Kidney tubule cell (primary cell): ENCODE measurements around the gene SIGLEC1.

Source experiments
- DNase-seq: peaks from one replicate; pipeline ENCODE4 v3.0.0-alpha.2; 2018; ENCODE audit warnings: low spot score

SIGLEC1 gene

DNA sequence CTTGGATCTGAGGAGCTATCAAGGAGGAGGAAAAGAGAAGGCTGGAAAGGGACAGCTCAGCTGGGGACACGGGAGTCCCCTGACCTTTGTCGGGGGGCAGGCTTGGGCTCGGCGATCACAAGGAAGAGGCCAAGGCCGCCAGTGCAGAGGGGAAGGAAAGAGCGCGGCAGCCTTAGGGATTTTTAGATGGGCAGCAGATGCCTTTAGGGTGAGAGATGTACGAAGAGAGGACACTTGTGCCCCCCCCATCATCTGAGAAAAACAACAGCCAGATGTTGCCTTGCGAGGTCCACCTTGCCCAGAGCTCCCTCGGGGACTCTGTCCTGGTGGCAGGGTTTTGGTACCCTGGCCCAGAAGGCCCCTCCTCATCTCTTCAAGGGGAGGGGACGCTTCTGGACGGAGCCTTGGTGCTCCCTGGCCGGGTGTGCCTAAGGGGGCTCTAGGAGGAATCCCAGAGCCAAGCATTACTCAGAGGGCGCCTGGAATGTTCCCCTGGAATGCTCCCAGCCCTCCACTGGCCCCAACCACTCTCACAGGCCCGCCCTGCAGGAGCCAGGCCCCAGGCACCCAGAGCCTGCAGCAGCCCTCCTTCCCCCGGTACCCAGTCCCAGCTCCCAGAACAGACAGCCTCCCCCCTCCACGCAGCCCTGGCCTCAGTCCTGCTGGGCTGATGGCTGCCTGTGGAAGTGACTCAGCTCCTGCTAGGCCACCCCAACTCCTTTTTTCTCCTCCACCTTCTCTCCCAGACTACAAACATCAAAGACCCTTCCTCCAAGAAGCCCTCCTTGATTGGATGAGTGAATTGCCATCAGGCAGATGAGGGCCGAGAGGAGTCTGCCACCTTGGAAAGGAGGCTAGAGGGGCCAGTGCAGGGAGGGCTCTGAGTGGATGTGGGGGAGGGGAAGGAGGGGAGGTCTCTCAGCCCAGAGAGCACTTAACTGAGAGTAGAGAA lies 32.4 kb downstream of the SIGLEC1 start:
- DNase-seq, result no peak

DNA sequence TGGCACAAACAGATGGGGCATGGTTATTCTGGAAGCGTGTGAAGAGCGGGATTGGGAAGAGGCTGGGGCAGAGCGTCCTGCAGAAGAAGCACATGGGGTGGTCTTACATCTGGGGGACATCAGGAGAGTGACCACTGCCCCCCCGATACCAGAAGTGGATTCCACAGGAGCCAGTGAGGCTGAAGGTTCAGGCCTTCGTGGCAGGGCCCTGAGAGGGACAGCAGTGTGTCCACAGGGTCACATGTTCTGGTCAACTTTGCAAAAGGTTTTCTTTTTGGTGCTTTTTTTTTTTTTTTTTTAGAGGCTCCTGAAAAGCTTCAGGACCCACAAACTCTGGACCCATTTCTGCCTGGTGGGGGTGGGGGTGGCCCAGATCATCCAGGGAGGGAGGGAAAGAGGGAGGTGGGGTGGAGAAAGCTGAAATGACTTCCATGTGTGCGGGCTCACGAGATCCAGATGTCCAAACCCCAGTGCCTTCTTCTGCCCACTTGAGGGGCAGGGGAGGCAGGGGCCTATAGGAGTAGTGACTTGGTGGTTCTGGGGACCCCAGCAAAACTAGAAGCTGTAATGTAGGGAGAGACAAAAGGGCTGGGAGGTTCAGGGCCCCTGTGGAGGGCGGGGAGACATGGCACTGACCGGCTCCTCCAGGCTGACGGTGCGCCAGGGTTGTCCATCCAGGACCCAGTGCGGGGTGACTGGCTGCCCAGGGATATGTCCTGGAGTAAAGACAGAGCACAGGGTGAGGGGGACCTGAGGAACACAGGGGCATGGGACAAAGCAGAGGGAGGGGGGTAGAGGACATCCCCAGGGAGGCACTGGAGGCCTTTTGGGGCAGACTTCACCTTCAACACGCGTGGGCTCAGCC lies 33.3 kb downstream of the SIGLEC1 start:
- no peak for DNase-seq

DNA sequence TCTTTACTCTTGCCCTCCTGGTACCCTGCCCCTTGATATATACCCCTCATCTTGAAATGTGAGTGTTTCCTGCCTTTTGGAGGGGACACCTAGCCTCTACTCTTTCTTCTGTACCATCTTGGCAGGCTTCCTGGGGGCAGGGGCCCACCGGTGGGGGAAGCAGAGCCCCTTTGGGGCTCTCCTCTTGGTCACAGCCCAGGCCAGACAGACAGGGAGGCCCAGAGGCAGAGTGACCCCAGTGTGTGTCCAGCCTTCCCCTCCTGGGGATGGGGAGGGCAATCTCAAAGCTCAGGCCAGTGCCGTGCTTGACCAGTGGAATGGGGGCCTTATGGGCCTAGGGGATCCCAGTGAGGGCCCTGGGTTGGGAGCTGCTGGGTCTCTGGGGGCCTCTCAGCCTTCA lies 34.2 kb downstream of the SIGLEC1 start:
- no peak for DNase-seq

DNA sequence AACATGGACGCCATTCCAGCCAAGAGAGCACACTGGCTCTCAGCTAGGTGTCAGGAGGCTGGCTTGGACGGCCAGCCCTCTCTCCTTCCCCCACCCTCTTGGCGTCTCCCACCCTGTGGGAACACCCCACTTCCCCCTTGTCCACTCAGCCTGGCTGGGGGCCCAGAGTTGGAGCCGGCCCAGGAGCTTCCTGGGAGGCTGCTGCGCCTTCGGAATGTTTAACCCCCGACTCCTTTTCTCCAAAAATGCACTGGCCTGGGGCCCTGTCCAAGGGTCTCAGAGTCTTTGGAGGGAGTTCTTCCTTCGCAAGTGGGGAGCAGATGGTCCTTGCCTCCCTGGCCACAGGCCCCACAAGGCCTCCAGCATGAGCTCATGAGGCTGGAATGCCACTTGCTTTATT lies 34.7 kb downstream of the SIGLEC1 start:
- DNase-seq, result no peak

DNA sequence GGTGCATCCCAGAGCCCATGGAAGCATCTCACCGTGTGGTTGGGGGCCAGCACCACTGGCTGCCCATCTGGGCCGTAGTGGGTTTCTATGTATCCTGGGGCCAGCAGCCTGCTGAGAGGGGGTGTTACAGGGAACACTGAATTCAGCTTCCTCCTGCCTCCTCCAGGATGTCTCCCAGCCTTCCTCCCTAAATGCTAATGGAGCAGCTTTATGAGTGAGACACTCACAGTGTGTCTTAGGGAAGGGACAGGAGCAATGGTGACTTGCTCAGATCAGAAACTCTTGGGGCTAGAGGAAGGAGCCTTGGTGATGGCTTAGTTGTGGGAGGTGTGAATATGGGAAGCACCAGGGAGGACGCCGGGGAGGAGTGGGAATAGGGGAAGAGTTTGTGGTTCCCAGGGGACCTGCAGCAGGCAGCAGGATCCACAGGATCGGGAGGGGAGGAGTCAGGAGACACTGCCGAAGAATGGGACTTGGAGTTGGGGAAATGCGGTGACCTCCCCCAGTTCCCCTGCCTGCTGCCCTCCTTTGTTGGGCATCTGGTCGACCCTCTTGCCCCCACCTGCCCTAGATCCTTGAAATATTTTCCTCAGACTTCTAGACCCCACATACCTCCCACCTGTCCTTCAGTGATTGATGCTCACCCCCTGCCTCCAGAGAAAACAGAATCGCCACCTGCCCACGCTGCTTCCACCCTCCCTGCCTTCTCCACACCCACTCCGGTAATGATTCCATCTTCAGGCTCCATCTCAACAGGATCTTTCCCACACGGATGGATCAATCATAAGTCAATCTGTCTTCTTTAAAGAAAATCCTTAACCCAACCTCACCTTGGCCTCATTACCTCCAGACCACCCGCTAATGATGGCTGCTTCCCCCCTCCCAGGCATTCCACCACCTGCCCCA lies 37.2 kb downstream of the SIGLEC1 start:
- no peak for DNase-seq

DNA sequence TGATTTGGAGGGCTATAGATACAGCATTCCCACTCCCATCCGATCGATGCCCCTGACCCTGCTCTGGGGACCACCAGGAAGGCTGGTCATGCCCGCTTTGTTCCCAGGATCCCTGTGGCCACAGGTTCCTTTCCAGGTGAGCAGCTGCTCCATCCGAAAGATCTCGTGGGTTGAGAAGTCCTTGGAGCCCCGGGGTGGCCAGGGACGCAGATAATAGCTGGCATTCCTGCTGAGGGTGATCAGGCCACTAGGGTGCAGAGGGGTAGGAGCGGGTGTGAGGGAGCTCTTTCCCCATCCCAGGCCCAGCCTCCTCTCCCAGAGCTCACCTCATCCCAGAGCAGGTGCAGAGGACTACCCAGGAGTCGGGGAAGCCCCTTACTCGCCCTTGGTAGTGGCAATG lies 38.0 kb downstream of the SIGLEC1 start:
- DNase-seq, result no peak

DNA sequence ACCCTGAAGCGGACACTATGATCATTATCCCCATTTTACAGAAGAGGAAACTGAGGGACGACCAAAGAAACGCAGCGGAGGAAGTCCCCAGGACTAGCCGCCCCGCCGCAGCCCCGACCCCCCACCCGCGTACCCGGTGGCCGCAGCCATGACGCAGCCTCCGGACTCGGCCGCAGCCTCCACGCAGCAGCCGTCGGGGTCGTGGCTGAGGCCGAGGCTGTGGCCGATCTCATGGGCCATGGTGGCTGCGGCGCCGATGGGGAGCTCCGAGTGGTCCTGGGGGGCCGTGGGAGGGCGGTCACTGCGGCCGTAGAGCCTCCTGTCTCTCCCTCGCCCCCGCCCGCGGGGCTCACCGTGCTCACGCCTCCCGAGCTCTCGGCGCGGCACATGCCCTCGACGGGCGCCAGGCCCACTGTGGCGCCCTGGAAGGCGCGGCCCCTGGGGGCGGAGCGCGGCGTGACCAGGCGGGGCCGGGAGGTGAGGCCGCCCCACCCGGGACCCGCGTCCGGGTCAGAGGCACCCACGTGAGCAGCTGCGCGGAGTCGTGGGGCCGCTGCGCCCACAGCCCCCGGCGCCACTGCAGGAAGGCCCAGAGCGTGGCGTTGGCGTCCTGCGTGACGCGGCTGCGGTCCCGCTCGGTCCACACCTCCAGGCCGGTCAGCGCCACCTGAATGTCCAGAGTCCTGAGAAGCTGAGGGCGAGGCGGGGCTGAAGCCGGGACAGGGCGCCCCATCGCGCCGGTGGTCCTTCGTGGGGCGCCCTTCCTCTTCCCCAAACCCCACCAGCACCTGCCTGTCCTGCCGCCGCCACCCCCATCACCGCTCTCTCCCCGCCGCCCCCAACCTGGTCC lies 39.0 kb downstream of the SIGLEC1 start:
- DNase-seq, result no peak

DNA sequence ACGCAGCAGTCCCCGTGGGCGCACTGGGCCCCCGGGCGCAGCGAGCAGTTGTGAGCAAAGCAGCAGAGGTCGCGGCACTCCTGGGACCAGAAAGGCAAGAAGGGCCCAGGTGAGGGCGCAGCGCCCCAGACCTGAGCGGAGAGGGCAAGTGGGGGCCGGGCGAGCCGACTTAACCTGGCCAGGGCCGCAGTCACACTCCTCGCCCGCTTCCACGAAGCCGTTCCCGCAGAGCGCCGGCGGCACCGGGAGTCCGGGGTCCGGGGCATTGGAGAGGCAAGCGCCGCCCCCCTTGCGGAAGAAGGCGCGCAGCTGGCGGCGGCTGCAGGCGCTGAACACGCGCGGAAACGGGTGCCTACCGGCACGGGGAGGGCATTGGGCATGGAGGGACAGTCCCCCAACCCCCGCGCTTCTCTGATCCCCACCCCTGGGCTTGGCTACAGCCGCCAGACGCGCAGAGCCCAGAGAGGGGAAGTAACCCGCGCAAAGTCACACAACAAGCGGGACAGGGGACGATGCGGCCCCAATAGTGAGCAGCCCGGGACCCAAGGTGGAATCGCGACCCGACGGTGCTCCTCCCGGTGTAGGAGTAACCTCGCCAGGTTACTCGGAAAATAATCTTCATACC lies 39.7 kb downstream of the SIGLEC1 start:
- DNase-seq, result no peak

DNA sequence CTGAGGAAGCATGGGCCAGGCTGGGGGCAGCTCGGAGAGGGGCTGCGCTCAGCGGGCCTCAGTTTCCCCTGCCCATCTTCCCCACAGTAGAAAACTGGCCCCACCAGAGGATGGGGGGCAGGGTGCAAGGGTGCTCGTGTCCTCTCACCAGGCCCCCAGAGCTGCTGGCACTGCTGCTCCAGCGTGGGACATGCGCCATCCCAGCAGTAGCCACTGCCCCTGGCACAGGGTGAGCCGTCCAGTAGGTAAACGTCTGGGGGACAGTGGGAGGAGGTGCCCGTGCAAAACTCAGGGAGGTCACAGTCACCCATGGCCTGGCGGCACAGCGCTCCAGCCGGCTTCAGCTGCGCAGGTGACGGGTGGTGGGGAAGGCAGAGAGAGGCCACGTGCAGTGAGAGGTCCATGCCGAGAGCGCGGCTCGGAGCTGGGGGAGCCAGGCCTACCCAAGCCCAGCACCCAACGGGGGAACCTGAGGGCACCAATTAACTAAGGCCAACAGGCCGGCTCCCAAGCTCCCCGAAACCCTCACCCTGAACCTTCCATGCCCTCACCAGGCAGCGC lies 40.3 kb downstream of the SIGLEC1 start:
- no peak for DNase-seq

DNA sequence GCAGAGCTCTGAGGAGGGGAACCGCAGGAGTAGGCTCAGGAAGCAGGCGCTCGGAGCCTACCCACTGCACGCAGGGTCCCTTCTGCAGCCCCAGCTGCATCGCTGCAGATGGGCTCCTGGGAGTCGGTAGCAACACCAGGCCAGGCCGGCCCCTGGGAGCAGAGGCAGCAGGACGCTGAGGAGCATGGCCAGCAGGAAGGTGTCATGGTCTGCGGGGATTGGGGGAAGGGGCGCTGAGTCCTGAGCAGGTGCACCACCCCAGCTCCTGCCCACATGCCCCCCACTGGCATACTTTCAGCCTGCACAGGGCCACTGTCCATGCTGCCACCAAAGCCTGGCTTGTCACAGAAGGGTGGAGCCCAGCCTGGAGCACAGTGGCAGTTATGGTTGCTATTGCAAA lies 41.5 kb downstream of the SIGLEC1 start:
- no peak for DNase-seq

DNA sequence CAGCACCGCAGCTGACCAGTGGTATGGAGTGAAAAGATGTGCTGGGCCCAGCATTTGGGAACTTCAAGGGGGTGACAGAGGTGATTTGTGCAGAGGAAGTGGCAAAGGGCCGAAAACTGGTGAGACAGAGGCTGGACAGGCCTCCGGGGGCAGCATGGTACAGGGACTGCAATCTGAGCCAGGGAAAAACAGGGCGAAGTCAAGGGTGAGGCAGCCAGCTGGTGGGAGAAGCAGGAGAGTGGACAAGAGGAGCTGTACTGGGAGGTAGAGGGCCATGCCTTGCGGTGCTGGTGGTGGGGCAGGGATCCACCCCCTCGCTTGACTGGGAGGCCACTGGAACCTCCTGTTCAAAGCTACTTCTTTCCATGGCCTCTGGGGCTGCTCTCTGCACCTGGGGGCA lies 41.9 kb downstream of the SIGLEC1 start:
- DNase-seq, result peak; percentile 15

DNA sequence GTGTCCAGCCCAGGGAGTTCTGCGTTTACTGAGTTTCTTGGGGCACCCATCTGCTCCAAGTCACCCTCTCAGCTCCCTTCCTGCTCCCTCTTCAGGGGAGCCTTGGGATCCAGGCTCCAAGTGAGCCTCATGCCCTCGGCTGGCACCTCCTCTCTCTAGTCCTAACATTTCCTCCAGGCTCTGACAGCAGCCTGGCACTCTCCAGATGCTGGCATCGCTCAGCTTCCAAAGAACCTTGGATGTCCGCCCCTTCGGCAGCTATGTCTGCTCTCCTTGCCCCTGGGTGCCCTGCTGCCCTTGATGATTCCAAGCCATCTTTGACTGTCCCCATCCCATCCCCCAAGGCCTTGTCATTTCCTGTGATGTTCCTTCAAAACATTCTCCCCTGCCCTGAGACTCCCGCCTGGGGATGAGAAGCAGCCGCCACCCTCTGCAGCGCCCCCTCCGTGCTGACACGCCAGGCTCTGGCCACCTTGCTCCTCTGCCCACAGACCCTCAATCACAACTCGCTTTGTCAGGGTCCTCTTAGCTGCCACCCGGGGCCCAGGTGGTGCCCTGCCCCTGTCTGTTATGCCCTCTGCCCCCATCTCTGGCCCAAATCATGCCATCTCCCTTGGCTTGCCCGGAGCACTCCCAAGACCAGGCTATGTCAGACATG lies 42.6 kb downstream of the SIGLEC1 start:
- no peak for DNase-seq

DNA sequence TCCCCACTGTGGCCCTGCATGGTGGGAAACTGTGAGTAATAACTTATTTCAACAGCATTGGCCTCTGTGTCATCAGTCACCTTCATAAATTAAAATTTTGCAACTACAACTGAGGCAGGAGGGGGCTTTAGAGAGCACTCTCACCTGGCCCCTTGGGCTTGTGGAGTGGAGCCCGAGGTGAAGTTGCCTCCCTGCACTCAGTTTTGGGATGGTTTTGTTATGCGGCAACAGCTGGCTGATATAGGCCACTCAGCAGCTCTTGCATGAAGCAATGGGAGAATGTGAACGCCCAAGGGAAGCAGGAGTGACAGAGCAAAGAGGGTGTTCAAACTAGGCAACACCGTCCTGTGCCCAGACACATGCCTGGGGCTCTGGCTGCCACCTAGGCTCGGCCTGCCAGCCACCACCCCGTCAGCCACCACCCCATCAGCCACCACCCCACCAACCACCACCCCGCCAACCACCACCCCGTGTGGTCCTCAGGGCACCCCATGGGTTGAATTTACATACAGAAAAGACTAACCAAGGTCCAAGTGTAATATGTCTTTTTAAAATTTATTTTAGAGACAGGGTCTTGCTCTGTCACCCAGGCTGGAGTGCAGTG lies 44.9 kb downstream of the SIGLEC1 start:
- no peak for DNase-seq

DNA sequence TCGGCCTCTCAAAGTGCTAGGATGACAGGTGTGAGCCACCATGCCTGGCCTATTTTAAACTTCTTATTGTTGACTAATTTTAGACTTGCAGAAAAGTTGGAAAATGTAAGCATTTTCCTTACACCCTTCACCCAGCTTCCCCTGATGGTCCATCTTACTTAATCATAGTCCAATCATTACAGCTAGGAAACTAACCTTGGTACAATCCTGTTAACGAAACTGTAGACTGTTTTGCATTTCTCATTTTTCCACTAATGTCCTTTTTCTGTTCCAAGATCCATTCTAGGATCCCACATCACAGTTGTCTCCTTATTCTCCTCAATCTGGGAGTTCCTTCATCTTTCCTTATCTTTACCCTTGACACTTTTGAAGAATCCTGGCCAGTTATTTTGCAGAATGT lies 48.5 kb downstream of the SIGLEC1 start:
- DNase-seq, result no peak

DNA sequence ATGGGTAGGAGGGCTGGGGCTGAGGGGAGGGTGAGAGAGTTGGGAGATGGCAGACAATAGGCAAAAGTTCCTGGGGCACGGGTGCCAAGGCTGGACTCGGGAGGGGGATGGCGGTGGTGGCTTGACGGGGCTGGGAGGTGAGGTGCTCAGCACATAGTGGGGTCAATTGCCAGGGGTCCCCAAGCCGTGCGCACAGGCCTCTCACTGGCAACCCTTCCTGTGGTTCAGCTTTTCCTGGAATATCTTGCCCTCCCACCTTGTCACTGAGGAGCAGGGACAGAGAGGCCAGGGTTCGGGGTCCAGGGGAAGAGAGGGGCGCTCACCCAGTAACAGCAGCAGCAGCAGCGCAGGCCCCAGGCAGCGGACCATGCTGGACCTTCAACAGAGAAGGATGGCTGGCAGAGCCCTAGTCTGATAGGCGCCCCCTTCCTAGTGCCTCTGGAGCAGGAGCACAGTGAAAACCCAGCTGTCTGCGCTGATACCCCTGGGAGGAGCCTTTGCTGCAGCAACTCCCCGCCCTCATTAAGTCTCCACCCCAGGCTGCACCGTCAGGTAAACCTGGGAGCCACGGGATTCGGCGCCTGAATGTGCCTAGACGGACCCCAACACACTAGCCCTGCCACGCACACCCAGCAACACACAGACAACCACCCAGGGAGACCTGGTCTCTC lies 49.2 kb downstream of the SIGLEC1 start, which contains the start of gene GFRA4:
Gene GFRA4, minus strand, starts transcription at position 369 of the 671 bp plus-strand sequence. Its CDS starts 0 bp downstream, at position 369.
- no peak for DNase-seq
